Measurements from ENCODE around the gene EFNA3.
"Not testable (repeated sequence)": the region's sequence is repeated elsewhere in the genome, so short reads cannot be mapped to it uniquely, and the experiment has no call there.

Gene EFNA3

DNA sequence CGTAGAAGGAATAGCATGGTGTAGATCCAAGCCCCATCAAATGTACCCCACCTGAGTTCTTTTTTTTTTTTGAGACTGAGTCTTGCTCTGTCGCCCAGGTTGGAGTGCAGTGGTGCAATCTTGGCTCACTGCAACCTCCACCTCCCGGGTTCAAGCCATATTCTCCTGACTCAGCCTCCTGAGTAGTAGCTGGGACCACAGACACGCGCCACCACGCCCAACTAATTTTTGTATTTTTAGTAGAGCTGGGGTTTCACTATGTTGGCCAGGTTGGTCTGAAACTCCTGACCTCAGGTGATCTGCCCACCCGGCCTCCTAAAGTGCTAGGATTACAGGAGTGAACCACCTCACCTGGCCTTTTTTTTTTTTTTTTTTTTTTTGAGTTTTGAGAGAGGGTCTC lies 39.5 kb downstream of the EFNA3 start:
- DNase-seq: not testable (repeated sequence)

DNA sequence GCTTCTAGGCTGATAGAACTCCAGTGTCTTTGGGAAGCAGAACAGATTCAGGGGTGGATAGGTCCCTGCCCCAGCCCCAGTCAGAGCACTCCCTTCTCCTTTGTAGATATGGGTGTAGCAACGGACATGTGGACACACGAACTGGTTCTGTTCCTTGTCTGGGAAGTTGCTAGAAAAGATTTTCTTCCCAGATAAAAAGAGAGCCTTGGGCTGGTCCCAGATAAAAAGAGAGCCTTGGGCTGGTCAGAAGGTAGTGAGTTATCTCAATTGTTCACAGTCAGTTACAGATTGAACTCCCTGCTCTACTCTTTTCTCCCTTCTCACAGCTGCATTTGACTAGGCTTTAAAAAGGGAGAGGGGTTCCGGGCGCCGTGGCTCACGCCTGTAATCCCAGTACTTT lies 41.6 kb downstream of the EFNA3 start:
- DNase-seq: no peak

DNA sequence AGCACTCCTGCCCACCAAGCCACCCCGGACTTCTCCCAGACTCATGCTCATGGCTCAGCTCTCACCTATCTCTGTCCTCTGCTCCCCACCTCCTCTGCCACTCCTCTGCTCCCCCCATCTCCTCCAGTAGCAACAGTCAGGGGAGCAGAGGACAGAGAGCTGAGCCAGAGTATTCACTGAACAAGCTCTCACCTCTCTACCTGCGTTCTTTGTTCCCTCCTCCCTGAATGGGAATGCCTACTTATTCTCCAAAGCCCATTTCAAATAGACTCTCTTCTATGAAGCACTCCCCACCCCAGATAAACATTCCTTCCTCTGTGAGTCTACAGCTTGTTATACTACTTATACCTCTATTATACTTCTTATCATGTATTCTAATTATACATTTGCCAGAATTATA lies 42.6 kb downstream of the EFNA3 start:
- no peak for DNase-seq

DNA sequence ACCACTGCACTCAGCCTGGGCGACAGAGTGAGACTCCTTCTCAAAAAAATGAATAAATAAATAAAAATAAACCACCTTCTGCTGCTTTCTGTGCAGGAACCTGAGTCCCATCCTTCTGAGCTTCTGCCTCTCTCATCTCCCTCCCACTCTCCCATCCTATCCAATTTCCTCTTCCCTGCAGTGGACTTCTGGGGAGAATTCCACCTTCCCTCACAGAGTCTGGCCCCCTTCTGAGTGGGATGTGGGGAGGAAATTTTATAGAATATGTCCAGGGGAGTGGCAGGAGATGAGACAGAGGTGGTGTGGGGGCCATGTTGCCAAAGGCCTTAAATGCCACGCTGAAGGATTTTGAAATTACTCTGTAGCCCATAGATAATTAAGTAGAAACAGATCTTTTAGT lies 43.7 kb downstream of the EFNA3 start:
- DNase-seq: no peak

DNA sequence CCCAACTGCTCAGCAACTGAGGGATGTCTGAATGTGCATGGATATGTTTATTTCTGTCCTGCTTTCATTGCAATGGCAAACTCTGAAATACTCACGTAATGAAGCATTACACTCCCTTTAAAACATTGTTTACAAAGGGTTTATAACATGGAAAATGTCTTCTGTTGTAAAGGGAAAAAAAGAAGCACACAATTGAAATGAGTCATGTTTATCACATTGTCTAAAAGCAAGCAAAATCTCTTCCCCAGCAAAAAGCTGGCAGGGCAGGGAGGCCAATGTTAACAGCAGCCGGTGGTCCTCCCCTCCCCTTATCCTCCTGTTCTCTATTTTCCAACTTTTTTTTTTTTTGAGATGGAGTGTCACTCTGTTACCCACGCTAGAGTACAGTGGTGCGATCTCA lies 45.2 kb downstream of the EFNA3 start:
- DNase-seq: no peak

DNA sequence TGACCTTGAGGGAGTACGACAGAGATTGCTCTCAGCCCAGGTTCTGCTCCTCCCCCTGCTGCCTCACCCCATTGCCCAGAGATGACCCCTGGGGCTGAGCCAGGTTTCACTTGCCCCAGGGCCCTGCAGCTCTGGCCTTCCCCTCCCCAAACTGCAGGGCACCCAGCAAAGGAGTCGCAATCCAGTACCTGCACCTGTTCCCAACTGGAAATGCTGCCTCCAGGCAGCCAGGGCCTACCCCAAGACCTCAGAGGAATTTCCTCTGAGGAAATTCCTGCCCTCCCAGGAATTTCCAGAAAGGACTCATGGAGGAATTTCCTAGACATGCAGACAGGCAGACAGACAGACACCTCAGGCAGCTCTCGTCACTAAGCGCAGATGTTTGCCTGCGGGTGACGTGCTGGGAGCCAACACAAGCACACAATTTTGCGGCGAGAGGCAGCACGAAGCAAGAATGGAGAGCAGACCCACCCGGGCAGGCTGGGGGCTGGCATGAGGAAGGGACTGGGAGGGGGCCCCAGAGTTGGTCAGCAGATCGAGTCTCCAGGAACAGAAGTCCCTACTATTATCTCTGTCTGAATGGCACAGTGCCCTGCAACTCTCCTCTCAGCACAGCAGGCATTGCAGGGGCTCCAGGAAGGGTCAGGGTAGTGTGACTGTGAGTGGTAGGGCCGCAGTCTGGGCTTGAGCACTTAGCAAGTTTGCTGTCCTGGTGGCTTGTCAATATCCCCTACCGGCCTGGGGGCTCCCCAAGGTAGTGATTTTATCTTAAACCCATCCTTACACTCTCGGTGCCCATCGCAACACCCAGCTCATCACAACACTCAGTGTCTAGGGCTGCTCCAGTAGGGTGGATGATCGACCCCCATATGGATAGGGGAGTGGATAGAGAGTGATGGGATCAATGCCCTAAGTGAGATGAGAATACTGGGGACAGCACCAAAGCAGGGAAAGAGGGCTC lies 46.1 kb downstream of the EFNA3 start:
- DNase-seq: no peak

DNA sequence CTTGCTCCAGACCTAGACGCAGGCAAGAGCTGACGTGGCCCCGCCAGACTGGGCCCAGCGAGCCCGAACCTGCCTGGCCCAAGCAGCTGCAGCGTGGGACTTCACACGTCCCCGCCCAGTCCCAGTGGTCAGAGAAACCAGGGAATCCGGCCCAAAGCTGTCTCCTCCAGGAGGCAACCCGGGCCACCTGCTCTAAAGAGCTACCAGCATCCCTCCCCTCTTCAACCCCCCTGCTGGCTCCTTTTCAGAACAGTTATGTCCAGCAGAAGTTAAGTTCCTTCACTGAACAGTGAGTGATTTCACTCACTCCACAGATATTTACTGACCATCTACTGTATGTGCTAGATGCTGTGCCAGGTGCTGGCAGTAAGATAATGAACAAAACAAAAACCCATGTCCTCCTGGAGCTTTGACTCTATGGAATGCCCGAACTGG lies 46.9 kb downstream of the EFNA3 start:
- DNase-seq: no peak

DNA sequence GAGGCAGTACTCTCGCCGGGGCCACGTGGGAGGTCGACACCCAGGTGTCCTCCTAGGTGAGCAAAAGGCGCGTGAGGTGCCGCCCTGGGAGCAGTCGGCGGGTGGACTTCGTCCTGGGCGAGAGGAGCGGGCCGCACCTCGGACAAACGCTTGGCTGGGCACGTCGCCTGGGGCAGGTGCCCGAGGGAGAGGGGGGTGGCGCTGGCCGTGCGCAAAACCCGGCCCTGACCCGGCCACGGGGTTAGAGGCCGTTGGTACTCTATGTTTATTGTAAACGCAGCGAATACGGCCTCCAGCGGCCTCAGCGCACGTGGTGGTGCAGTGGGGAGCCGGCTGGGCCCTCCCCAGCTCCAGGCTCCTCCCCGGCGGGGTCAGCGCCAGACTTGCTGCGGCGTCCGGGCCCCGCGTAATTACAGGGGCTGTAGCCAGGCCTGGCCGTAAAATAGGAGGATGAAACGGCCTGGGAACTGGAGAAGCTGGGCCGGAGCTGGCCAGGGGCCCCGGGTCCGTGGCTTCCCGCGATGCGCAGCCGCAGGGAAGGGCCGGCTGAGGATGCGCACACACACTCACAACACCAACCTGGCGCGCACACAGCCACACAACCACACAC lies 47.4 kb downstream of the EFNA3 start:
- no peak for DNase-seq

DNA sequence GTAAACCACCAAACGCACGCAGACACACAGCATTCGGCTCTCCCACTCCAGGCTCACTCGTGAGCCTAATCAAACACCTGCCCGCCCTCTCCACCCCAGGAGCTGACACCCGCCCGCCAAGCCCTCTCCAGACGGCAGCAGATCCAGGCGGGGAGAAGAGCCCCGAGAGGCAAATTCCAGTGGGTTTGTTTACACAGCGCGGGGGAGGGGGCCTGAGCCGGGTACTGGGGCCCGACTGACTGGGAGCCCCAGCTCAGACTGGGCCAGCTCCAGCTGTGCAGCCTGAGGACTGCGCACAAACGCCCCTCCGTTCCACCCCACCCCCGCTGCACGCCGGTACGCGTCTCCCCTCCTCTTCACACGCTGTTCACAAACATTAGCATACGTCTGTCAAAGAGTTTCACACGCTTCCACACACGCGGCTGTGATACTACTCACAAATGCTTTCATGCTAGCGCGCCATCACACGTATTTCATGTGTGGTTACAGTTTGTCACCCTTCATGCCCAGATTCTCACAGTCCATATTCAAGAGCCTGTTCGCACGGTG lies 48.0 kb downstream of the EFNA3 start:
- DNase-seq: peak; percentile 47

DNA sequence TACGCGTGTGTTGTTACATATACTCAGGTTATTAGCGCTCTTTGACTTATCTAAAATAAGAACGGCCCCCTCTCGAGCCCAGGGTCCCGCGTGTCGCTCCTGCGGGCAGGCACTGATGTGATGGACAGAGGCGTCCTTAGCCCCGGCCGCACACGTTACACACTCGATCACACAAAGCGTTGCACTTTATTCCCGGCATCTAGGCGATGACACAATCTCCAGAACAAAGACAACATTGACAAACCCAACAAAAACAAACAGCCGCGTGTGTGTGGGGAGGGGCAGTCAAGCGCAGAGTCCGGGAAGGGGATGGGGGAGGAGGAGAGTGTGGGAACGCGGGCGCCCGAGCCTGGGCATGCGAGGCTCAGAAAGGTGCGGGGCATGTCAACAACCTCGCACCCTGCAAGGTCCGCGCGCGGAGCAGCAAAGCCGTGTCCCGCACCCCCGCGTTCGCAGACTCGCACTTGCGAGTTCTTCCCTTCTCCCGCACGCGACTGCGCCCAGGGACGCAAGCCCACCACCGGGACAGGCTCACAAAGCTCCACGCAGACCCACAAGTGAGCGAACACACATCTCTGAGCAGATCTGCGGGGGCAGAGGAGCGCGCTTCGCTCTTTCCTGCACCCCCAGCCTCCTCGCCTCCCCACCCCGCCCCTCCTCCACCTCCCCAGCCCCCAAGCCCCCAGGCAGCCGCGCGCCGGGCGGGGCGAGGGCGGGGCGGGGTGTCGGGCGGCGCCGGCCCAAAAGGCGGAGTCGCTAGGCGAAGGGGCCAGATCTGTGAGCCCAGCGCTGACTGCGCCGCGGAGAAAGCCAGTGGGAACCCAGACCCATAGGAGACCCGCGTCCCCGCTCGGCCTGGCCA lies 48.7 kb downstream of the EFNA3 start, which contains the start of gene EFNA1:
Gene EFNA1 (plus strand): TSS at position 772 of the 862 bp plus-strand sequence. CDS start 102 bp downstream, outside the sequence.
- DNase-seq: peak; percentile 44

DNA sequence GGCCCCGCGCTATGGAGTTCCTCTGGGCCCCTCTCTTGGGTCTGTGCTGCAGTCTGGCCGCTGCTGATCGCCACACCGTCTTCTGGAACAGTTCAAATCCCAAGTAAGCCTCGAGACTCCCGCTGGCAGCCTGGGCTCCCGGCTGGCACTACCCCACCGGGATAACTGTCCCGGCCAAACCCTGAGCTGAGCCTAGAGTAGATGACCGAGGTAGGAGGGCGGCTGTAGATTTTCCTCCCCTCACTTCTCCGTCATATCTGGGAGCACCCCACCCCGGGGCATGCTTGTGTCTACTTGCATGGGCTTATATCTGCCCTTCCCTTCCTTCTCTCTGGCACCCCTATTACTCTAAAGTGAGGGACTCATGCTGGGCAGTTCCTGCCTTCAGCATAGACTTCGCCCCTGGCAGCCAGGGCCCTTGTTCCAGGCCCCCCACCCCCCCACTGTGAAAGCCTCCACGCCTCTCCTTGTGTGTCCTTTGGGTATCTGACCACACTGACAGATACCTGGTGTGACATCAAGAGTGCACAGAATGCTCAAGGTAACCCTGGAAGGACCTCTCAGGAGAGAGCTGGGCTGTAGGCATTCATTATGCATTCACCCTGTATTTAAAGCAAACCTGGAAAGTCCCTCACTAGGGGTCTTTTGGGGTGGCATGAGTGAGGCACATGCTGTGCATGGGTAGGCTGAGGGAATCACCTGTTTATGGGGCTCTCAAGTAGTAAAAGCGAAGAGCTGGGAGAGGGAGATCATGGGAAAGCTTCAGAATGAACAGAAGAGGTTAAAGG lies 49.5 kb downstream of the EFNA3 start:
- no peak for DNase-seq

DNA sequence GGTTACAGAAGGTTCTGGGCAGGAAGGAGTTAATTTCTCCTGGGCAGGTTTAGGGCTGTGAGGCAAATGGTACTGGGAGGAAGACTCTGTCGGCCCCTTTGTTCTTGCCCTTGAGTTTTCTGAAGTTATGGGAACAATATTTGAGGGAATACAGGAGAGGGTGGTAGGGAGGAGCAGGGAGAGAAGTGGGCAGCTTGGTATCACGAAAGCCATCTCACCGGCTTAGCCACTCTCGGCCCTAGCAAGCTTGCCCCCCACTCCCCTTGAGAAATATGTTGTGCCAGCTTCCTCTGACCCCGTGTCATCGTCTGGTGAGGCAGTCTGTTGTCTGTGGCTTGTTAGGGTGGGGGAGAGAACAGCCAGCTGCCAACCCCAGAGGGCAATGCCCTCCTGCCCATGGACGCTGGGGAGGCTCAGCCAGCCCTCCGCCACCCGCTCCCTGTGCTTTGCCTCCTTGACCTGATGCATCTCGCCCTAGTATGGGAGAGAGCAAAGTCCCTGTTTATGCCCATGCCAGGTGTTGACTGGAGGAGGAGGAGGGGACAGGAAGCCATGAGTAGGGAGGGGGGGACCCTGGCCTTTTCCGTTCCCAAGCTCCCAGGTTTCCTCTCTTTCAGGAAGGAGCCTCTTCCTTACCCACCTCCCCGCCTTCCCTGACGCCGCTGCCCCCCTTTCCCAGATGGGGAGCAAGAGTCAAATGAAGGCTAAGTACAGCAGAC lies 50.3 kb downstream of the EFNA3 start:
- no peak for DNase-seq

DNA sequence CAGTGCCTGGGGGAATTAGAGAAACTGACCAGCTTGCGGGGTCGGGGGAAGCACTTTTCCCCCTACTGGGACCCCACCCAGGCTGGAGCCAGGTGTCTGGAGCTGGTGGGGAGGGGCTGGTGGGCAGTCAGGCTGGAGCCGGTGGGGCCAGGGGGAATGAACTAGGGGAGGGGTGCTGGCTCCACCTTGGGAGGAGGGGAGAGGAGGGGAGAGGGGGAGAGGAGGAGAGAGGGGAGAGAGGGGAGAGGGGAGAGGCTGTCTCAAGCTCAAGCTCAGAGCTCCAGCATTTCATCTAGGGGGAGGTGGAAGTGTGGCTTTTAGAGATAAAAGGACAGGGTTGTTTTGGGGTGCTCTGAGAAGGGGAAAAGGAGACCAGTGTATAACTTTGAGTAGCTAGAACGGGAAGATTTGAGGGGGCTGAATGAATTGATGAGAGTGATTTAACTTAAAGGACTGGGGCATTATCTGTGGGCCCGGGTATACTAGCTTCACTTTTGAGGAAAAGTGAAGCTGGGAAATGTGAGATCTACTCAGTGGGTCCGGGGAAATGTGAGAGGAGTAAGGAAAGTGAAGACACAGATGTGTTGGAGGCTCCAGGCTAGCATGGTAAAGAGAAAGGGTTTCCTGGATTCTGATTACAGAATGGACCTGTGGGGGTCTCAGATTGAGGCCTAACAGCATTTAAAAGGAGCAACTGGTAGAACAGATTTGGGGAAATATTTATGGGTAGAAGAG lies 51.8 kb downstream of the EFNA3 start:
- no peak for DNase-seq

DNA sequence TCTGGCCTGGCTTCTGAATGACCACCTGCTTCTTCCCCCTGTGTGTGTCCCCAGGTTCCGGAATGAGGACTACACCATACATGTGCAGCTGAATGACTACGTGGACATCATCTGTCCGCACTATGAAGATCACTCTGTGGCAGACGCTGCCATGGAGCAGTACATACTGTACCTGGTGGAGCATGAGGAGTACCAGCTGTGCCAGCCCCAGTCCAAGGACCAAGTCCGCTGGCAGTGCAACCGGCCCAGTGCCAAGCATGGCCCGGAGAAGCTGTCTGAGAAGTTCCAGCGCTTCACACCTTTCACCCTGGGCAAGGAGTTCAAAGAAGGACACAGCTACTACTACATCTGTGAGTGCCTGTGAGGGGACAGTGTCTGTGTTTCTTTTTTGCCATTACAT lies 52.6 kb downstream of the EFNA3 start:
- no peak for DNase-seq

DNA sequence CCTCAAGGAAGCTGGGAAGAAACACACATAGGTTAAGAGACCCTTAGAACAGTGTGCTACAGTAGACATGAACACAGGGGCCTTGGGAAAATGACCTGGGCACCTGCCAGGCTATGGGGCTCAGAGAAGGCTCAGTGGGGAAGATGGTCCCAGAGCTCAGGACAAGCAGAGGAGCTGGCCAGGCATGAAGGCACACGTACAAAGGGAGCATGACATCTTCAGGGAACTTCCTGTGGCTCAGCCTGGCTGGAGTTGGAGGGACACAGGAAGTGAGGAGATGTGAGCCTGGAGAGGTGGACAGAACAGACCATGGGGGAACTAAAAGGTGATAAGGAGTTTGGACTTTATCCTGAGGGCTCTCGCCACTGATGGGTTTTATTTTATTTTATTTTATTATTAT lies 53.2 kb downstream of the EFNA3 start:
- no peak for DNase-seq

DNA sequence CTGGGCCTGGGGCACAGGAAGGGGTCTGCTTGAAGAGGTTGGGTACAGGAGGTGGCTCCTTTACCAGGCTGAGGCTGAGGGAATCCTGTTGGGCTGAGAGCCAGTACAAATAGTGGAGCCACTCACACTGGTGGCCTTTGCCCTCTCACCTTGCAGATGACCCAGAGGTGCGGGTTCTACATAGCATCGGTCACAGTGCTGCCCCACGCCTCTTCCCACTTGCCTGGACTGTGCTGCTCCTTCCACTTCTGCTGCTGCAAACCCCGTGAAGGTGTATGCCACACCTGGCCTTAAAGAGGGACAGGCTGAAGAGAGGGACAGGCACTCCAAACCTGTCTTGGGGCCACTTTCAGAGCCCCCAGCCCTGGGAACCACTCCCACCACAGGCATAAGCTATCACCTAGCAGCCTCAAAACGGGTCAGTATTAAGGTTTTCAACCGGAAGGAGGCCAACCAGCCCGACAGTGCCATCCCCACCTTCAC lies 55.2 kb downstream of the EFNA3 start:
- DNase-seq: no peak

DNA sequence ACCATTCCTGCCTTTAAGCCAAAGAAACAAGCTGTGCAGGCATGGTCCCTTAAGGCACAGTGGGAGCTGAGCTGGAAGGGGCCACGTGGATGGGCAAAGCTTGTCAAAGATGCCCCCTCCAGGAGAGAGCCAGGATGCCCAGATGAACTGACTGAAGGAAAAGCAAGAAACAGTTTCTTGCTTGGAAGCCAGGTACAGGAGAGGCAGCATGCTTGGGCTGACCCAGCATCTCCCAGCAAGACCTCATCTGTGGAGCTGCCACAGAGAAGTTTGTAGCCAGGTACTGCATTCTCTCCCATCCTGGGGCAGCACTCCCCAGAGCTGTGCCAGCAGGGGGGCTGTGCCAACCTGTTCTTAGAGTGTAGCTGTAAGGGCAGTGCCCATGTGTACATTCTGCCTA lies 55.7 kb downstream of the EFNA3 start:
- no peak for DNase-seq

DNA sequence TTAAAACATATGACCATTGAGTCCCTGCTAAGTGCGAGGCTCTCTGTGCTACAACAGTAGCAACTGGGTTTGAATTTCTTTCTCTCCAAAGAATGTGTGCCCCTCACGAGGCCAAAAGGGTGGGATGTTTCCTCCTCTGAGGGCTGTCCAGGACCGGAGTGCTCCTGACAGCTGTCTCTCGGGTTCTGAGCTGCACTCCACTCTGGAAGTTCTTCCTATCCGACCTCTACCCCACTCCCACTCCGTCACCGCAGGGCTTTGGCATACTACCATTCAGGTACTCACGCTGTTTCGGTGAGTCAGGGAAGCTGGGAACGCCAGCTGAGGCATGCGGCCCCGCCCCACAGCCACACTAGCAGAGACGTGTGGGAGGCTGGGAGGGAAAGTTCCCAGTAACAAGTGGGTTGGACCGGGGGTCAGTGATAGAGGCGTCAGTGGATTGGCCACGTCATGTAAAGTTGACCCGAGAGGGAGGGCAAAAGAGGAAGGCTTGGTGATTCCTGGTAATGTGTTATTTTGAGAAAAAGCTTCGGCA lies 56.3 kb downstream of the EFNA3 start:
- DNase-seq: peak; percentile 85

DNA sequence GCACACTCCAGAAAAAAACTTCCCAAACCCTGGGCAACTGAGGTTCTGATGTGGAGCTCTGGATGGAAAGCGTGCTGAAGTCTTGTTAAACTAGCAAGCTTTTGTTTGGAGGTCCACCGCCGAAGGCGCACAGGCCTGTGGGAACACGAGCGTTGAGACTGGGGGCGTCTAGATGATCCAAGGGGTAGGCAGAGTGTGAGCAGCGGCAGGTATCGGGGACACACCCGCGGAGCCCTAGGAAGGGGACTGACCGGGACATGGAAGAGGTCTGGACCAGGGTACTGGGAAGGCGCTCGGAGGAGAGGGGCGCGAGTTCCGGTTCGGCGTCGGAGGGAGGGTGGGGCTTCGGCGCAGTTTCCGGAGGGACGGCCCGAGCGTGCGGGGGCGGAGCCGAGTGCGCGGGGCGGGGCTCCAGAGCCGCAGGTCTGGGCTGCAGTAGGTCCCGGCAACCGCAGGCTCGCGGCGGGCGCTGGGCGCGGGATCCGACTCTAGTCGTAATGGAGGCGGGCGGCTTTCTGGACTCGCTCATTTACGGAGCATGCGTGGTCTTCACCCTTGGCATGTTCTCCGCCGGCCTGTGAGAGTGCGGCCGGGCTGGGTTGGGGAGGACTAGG lies 56.9 kb downstream of the EFNA3 start, which contains the start of gene SLC50A1:
Gene SLC50A1 (plus strand): TSS at position 438 of the 614 bp plus-strand sequence. CDS start 60 bp downstream, at position 498.
- peak; percentile 93 for DNase-seq

DNA sequence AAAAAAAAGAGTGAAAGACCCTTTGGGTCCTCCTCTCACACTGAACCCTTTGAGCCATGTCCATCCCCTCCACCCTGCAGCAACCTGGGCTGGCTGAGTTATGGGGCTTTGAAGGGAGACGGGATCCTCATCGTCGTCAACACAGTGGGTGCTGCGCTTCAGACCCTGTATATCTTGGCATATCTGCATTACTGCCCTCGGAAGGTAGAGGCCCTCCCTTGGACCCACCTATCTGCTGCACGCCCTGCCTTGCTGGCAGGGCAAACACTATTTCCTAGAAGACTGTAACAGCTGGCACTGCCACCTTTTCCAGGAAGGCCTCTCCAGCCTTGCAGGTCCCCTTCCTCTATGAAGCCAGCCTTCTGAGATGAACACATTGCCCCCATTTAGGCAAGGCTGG lies 58.1 kb downstream of the EFNA3 start:
- DNase-seq: no peak
